GF-D8 (cell line): ENCODE measurements around the gene HPN.
A peak's percentile ranks its signal among the peaks of the same experiment; 100 is the strongest.

Experiments
- DNase-seq: peaks from one replicate; lab custom pipeline; 2025; lab: John Stamatoyannopoulos, UW

HPN gene

DNA sequence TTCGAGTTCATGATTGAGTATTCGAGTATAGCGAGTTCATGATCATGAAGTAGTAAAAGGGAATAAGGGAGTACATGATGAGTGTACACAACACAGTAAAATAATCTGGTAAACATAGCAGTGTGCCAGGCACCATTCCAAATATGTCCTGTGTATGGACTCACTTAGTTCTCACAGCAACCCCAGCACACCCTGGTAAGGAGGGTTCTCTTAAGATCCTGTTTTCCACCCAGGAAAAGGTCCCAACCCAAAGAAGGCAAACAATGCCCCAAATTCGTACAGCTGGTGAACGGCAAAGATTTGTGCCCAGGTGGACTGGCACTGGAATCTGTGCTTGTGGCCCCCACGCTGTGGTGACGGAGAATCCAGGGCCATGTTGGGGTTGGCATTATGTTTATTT lies 21.4 kb downstream of the HPN start:
- no peak for DNase-seq

- DNase-seq = no peak
These were observed 22.7 kb downstream of the HPN start for GRCh38 chr19:35063940-35064818.

DNA sequence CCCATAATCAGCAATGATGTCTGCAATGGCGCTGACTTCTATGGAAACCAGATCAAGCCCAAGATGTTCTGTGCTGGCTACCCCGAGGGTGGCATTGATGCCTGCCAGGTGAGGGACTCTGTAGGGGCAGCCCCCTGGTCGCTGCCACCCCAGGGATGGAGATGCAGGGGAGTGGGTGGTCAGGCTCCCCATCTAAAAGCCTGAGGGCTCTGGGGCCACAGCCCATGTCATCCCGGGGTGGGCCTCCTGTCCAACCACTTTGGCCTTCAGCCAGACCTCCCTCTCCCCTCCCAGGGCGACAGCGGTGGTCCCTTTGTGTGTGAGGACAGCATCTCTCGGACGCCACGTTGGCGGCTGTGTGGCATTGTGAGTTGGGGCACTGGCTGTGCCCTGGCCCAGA lies 24.1 kb downstream of the HPN start:
- DNase-seq = no peak

DNA sequence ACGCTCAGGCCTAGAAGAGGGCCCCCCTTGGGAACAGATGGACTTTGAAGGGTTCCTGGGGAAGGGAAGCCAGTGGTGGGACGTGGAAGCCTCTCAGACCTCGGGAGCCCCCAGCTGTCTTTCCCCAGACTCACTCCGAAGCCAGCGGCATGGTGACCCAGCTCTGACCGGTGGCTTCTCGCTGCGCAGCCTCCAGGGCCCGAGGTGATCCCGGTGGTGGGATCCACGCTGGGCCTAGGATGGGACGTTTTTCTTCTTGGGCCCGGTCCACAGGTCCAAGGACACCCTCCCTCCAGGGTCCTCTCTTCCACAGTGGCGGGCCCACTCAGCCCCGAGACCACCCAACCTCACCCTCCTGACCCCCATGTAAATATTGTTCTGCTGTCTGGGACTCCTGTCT lies 24.6 kb downstream of the HPN start:
- no peak for DNase-seq

DNA sequence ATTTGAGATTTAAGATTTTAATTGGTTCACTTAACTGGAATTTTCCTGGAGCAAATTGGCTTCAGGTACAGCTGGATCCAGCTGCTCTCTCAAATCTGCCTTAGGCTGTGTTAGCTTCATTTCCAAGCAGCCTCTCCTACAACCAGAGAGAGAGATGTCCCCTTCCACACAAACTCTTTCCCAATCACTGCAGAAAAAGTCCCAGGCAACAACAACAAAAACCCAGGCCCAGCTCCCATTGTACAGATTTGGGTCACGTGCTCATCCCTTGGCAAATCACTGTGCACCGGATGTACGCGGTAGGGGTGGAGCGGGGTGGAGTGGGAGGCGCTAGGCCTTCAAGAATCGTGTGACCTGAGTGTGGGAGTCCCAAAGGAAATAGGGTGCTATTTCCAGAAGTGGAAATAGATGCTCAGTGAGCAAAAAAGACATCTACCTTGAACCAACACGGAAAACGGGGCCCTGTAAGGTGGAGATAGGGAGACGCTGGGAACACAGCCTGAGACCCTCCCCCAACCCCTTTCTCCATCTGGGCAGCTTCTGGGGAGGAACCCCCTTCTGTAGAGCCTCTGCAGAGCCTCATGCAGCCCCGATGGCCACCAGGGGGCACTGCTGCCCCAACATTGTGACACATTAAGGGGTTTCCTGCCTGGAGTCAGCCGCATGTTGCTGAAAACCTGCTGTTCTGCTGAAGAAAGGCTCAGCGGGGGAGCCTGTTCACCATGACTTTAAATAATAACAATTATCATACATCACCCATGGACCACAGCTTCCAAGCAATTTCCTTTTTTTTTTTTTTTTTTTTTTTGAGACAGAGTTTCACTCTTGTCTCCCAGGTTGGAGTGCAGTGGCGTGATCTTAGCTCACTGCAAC lies 25.4 kb downstream of the HPN start:
- peak; percentile 15 for DNase-seq

DNA sequence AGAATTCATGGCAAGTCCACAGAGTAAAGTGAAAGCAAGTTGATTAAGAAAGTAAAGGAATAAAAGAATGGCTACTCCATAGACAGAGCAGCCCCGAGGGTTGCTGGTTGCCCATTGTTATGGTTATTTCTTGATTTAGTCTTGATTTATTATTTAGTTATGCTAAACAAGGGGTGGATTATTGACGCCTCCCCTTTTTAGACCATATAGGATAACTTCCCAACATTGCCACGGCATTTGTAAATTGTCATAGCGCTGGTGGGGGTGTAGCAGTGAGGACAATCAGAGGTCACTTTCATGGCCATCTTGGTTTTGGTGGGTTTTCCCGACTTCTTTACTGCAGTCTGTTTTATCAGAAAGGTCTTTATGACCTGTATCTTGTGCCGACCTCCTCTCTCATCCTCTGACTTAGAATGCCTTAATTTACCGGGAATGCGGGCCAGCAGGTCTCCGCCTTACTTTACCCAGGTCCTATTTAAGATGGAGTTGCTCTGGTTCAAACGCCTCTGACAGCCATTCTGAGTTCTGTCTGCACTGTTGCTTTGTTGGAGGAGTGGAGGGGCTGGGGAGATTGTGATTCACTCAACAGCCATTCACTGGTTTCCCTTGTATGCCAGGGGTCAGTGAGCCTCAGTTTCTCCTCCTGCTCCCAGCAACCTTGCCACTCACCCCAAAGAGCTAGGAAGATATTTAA lies 27.6 kb downstream of the HPN start:
- DNase-seq = no peak

DNA sequence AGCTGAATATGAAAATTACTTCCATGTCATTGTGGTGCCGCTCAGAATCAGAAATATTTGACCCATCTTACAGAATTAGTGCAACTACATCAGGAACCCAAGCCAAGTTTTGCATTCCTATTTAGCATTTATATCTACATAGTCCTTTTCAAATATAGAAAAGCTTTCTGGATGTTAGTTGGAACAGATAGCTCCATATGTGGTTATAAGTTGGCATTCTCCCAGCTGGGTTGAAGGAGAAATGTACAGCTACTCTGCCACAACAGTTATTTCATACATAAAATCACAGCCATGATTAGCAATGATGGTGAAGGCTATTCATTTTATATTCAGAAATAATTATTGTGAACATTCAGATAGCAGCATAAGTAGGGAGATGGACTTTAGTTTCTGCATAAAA lies 28.2 kb downstream of the HPN start:
- DNase-seq = no peak

DNA sequence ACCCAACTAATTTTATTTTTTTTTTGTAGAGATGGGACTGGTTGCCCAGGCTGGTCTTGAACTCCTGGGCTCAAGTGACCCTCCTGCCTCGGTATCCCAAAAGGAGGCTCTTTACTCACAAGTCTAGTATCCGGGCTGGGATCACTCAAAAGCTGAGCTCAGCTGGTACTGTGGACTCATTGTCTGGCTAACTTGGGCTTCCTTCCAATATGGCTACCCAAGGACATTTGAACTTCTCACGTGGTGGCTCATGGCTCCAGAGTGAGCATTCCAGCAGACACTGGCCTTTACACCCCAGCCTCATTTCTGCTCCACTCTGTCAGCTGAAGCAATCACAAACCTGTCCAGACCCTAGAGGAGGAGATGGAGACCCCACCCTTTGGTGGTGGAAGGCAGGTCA lies 28.9 kb downstream of the HPN start:
- DNase-seq = no peak

GRCh38 chr19:35073516-35073915 lies 32.0 kb downstream of the HPN start:
- no peak for DNase-seq

DNA sequence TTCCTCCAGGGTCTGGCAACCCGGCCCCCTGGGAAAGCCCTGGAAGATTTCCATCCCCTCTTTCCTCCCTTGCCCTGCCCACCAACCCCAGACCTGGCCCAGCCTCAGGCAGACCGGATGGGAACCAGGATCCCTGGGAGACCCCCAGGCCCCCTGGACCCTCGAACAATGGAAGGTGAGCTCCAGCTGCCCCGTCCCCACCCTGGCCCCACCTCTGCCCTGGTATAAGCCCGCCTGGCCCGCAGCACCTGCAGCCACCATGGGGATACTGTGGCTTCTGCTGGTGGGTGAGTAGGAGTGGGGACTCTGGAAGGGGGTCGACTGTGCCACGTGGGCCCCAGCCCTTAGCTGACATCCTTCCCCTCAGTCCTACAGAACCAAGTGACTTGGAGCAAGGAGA lies 32.4 kb downstream of the HPN start:
- DNase-seq = no peak

DNA sequence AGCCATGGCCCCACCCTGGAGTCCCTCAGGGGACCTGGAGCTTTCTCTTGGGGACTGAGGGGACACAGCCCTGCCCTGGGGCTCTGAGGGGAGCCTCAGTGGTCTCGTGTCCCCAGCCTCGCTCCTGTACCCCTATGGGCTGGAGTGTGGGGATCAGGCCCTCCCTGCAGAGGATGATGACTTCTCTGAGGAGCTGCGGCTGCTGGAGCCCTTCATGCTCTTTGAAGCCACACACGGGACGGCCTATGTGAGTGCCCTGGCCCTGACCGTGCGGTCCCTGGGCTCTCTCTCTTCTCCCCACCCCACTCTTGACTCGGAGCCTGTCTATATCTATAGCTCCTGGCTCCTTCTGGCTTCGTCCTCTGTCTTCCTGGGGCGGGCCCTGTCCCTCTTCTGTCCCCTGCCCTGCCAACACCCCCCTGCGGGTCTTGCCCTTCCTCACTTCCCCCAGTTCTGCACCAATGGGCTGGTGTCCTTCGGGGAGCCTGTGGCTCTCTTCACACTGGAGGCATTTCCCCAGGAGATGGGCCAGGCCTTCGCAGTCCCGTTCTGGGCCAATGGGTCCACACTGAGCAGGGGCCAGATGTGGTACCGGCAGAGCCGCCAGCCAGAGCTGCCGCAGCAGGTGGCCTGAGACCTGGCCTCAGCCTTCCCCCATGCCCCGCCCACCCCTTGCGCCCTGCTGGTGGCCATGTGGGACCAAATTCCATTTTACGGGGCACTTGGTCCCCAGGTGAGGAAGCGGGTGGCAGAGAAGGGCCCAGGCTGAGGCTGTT lies 33.1 kb downstream of the HPN start:
- DNase-seq = no peak

- no peak for DNase-seq
These were observed 33.9 kb downstream of the HPN start for GRCh38 chr19:35075202-35076025.

DNA sequence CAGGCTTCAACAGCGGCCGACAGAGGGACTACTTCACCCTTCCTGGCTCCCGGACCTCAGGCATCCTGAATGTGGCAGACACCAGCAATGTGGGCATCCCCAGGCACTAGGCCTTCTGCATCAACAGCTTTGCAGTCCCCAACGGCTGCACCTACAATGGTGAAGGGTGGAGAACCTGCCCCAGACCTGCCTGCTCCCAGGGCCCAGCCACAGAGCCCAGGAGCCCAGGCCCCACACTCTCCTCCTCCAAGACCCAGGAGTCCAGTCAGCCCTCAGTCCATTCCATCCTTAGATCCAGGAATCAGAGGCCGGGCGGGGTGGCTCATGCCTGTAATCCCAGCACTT lies 34.5 kb downstream of the HPN start:
- no peak for DNase-seq

DNA sequence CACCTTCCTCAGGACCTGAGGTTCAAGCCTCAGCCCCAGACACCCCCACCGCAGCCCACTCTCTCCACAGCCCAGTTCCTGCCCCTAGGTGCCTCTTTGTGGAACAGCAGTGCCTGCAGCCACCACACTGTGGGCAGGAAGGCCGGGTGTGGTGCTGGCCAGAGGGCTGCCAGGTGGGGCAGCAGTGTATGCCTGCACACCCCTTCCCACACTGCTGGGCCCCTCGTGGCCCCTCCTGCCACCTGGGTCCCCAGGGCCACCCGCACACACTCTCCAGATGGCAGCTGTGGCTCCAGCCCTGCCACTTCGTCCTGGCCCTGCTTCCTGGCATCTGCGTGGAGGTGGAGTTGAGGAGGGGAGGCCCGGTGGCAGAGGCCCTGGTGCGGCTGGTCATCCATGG lies 35.1 kb downstream of the HPN start:
- no peak for DNase-seq

GRCh38 chr19:35077411-35078223 lies 36.1 kb downstream of the HPN start:
- no peak for DNase-seq

DNA sequence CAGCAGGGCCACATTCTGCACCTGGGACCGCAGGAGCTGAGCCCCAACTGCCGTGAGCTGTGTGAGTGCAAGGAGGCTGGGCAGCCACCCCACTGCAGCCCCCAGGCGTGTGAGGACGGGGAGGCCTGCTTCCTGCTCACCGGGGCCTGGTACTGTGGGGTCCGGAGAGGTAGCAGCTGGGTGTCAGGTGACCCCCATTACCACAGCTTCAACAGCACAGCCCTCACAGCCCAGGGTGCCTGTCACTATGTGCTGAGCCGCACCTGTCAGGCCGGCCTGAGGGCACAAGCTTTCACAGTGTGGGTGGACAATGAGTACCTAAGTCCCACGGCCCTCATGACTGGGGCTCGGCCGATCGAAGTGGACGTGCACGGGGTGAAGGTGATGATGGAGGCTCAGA lies 38.3 kb downstream of the HPN start:
- DNase-seq = no peak

- DNase-seq = no peak
These were observed 39.2 kb downstream of the HPN start for GRCh38 chr19:35080613-35081170.

DNA sequence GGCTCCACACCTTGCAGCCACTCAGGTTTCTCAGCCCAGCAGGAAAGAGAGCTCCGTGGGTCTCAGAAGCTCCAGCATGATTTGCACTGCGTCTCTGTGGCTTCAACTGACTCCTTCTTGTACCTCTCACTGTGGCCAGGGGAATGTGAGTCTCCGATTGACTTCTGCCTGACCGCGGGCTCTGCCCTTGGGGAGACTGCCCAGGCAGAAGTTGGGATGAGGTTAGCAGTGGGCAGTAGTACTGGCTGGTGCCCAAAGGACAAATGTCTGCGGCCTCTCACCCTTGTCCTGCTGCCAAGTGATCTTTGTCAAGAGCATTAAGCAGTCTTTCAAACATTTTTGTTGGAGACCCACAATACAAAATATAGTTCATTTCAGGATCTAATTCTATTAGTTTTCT lies 39.7 kb downstream of the HPN start:
- DNase-seq = no peak

DNA sequence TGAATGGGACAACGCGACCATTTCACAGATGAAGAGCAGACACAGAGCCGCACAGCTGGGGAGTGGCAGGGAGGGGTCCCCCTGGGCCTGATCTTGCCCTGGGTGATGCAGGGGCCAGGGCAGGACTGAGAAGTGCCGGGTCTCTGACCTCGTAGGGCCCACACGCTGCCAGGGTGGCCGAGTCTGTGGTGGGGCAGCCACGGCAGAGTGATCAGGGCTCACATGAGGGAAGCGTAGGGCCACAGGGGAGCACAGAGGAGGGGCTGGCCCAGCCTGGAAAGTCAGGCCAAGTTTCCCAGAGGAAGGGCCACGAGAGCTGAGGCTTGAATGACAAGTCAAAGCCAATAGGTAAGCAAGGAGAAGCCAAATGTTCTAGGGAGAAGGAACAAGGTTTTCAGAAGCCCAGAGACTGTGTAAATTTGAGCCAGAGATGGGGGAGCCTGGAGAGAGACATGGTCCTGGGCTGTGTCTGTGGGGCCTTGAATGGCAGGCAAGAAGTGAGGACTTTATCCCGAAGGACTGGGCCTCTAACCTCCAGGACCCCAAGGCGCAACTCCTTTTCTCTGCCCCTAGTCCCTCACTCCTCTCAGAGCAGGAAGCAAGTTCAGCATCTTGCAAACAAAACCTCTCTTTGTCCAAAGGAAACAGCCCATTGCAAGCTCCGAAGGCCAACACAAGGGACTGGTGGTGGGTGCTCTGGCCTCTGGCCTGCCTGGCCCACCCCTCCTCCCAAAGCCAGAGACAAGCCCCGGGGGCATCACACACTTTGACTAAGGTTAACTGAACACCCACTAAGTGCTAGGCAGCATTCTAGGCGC lies 42.4 kb downstream of the HPN start:
- DNase-seq = no peak
